Measurements from ENCODE around the gene DUSP12. TPM values are rescaled to one million over a fixed set of nuclear protein-coding genes. Genes with fewer than 3 reads are reported as not detected.

Gene DUSP12
- total and polyA plus RNA-seq, 9 of the 15 experiments (the other 6 are each of a cell fraction or from before 2014, with no cell fraction given), result 10.4 to 81.4 (median 43.6) TPM

DNA sequence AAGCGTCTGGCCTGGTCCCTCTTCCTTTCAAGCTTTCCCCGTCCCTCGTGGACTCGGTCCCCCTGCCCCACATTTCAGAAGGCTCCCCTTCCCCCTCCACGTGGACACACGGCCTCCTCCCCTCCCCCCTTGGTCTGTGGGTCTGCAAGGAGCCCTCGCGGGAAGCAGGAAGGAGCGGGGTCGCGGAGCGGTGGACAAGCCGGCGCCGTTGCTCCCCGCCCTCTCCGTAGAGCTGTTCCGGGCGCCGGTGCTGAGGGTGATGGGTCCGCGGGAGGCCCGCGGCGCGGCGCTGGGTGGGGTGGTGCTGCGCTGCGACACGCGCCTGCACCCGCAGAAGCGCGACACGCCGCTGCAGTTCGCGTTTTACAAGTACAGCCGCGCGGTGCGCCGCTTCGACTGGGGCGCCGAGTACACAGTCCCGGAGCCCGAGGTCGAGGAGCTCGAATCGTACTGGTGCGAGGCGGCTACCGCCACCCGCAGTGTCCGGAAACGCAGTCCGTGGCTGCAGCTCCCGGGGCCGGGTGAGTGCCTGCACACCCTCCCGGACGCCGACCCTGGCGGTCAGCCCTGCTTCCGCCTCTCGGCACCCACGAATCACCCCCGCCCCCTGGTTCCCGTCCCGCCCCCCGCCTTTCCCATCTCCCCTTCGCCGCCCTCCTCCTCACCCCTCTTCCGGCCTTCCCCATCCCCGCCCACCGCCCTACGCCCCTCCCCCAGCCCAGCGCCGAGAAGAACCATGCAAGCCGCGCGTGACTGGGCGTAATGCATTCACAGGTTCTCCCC, 22.9 kb upstream of the DUSP12 start (continued):
- TF ChIP-seq CSDE1 (IDR thresholded peaks at IDR 0.05) (peak in 1 of 2 experiments; percentile 47; a peak in 1 of 4 replicates), CREM (IDR thresholded peaks at IDR 0.05; ENCODE audit: low read depth) (peak; percentile 57), NFE2 (IDR thresholded peaks at IDR 0.05; ENCODE audit: low read depth) (peak; percentile 63), DDX20 (tag; IDR thresholded peaks at IDR 0.05; ENCODE audit: low read depth) (no peak), TAF9B (IDR thresholded peaks at IDR 0.05; ENCODE audit: partially characterized antibody) (peak; percentile 51), ZNF23 (CRISPR knock-in tag; IDR thresholded peaks at IDR 0.05) (no peak), ZNF444 (CRISPR knock-in tag; IDR thresholded peaks at IDR 0.05) (no peak), ZNF174 (CRISPR knock-in tag; IDR thresholded peaks at IDR 0.05) (no peak), MCM7 (IDR thresholded peaks at IDR 0.05) (no peak), MAZ (CRISPR knock-in tag; conservative IDR thresholded peaks at IDR 0.05 in 1 of 2, IDR thresholded peaks at IDR 0.05 in 1 of 2) (peak; percentile 61 to 62), NR4A1 (CRISPR knock-in tag; IDR thresholded peaks at IDR 0.05) (no peak; the same call in 1 of the 2 replicates), NR4A1 (tag; IDR thresholded peaks at IDR 0.05) (0 out of 2 replicates have a peak, but pooled peaks have one; percentile 29), LCOR (CRISPR knock-in tag; IDR thresholded peaks at IDR 0.05) (no peak), ZNF184 (CRISPR knock-in tag; IDR thresholded peaks at IDR 0.05) (no peak), WHSC1 (IDR thresholded peaks at IDR 0.05; ENCODE audit: low read length) (no peak), HNRNPLL (IDR thresholded peaks at IDR 0.05; ENCODE audit: low read depth, low read length, poor library complexity, severe bottlenecking) (peak; percentile 11), ZNF239 (CRISPR knock-in tag; IDR thresholded peaks at IDR 0.05) (no peak), MECOM (CRISPR knock-in tag; IDR thresholded peaks at IDR 0.05) (no peak), ZNF717 (CRISPR knock-in tag; IDR thresholded peaks at IDR 0.05) (no peak), GTF2E2 (tag; IDR thresholded peaks at IDR 0.05) (no peak; the same call in none of the 2 replicates)
- TF ChIP-seq, protein P1, sequence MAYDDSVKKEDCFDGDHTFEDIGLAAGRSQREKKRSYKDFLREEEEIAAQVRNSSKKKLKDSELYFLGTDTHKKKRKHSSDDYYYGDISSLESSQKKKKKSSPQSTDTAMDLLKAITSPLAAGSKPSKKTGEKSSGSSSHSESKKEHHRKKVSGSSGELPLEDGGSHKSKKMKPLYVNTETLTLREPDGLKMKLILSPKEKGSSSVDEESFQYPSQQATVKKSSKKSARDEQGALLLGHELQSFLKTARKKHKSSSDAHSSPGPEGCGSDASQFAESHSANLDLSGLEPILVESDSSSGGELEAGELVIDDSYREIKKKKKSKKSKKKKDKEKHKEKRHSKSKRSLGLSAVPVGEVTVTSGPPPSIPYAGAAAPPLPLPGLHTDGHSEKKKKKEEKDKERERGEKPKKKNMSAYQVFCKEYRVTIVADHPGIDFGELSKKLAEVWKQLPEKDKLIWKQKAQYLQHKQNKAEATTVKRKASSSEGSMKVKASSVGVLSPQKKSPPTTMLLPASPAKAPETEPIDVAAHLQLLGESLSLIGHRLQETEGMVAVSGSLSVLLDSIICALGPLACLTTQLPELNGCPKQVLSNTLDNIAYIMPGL (CRISPR knock-in tag; IDR thresholded peaks at IDR 0.05), result no peak
- TF ChIP-seq, protein P2, sequence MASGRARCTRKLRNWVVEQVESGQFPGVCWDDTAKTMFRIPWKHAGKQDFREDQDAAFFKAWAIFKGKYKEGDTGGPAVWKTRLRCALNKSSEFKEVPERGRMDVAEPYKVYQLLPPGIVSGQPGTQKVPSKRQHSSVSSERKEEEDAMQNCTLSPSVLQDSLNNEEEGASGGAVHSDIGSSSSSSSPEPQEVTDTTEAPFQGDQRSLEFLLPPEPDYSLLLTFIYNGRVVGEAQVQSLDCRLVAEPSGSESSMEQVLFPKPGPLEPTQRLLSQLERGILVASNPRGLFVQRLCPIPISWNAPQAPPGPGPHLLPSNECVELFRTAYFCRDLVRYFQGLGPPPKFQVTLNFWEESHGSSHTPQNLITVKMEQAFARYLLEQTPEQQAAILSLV (tag; IDR thresholded peaks at IDR 0.05), result no peak
- TF ChIP-seq, protein P3, sequence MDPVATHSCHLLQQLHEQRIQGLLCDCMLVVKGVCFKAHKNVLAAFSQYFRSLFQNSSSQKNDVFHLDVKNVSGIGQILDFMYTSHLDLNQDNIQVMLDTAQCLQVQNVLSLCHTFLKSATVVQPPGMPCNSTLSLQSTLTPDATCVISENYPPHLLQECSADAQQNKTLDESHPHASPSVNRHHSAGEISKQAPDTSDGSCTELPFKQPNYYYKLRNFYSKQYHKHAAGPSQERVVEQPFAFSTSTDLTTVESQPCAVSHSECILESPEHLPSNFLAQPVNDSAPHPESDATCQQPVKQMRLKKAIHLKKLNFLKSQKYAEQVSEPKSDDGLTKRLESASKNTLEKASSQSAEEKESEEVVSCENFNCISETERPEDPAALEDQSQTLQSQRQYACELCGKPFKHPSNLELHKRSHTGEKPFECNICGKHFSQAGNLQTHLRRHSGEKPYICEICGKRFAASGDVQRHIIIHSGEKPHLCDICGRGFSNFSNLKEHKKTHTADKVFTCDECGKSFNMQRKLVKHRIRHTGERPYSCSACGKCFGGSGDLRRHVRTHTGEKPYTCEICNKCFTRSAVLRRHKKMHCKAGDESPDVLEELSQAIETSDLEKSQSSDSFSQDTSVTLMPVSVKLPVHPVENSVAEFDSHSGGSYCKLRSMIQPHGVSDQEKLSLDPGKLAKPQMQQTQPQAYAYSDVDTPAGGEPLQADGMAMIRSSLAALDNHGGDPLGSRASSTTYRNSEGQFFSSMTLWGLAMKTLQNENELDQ (CRISPR knock-in tag; IDR thresholded peaks at IDR 0.05; ENCODE audit: borderline replicate concordance), result no peak
